Fibroblast of lung (primary cell): ENCODE measurements around the gene NFKBIE. TPM values are rescaled to one million over a fixed set of nuclear protein-coding genes. Genes with fewer than 3 reads are reported as not detected.

Experiments used
- DNase-seq, 2 donors: peaks; one replicate each; pipeline versions ENCODE4 v3.0.0 to v3.0.0-alpha.2; 2010; ENCODE audit warnings: low read depth in 2 of 2
- H2AFZ ChIP-seq: 2 replicates; pipeline ENCODE4 v1.5.1; 2012; ENCODE audit warnings: low read length, control low read depth, inconsistent platforms
- H3K27ac ChIP-seq: 2 replicates; pipeline ENCODE4 v1.5.1; 2011; ENCODE audit warnings: low read length, control low read depth; ENCODE audit not compliant: insufficient read depth
- H3K27me3 ChIP-seq: 2 replicates; pipeline ENCODE4 v1.5.1; 2011; ENCODE audit warnings: mild to moderate bottlenecking, low read length; ENCODE audit not compliant: control insufficient read depth, insufficient read depth
- H3K36me3 ChIP-seq: 2 replicates; pipeline ENCODE4 v1.5.1; 2011; ENCODE audit warnings: low read length; ENCODE audit not compliant: control insufficient read depth, insufficient read depth
- H3K4me1 ChIP-seq: 2 replicates; pipeline ENCODE4 v1.5.1; 2011; ENCODE audit warnings: low read length; ENCODE audit not compliant: control insufficient read depth, insufficient read depth; ENCODE audit errors: extremely low read depth
- H3K4me2 ChIP-seq: 2 replicates; pipeline ENCODE4 v1.5.1; 2011; ENCODE audit warnings: low read length, control low read depth; ENCODE audit not compliant: insufficient read depth; ENCODE audit errors: extremely low read depth
- H3K4me3 ChIP-seq, 4 experiments: fragments of 200-600 bp in 1 of 4; sonication (generic) in 1 of 4; replicated peaks in 1 of 4; 2 replicates each; pipeline ENCODE4 v1.5.1; 2011 to 2016; ENCODE audit warnings: low read length in 4 of 4, low read depth in 3 of 4, mild to moderate bottlenecking in 3 of 4, control low read depth in 2 of 4, inconsistent platforms in 1 of 4, mixed read lengths in 1 of 4; ENCODE audit not compliant: insufficient read depth in 1 of 4; ENCODE audit errors: control extremely low read depth in 1 of 4
- H3K79me2 ChIP-seq: 2 replicates; pipeline ENCODE4 v1.5.1; 2012; ENCODE audit warnings: mild to moderate bottlenecking, low read length, inconsistent platforms; ENCODE audit not compliant: control insufficient read depth, insufficient read depth
- H3K9ac ChIP-seq: 2 replicates; pipeline ENCODE4 v1.5.1; 2011; ENCODE audit warnings: mild to moderate bottlenecking, low read length, control low read depth; ENCODE audit not compliant: insufficient read depth
- H3K9me3 ChIP-seq: 2 replicates; pipeline ENCODE4 v1.5.1; 2012; ENCODE audit warnings: low read depth, low read length; ENCODE audit not compliant: control insufficient read depth, insufficient read depth
- H4K20me1 ChIP-seq: 2 replicates; pipeline ENCODE4 v1.5.1; 2011; ENCODE audit warnings: low read length; ENCODE audit not compliant: control insufficient read depth, insufficient read depth; ENCODE audit errors: extremely low read depth
- EZH2 ChIP-seq: IDR thresholded peaks from 2 replicates; pipeline ENCODE4 v1.5.1; 2012; ENCODE audit warnings: low read length, control low read depth, mild to moderate bottlenecking; ENCODE audit errors: missing control alignments
- polyA plus RNA-seq, 2 donors: library from polyadenylated mRNA; depleted of rRNA in 1 of 2; stranded (reverse) in 1 of 2; unstranded in 1 of 2; fragments of >200 nt; gene quantifications; 2 replicates each; pipeline ENCODE4 v1.2.1, GENCODE V29; 2011 to 2012; ENCODE audit warnings: missing spikeins in 1 of 2
- total RNA-seq: library from RNA; depleted of rRNA; stranded (reverse); fragments of >200 nt; gene quantifications from 2 replicates; pipeline ENCODE4 v1.2.1, GENCODE V29; 2014
- TF ChIP-seq, protein P1 (sequence below), 2 donors: IDR thresholded peaks in 1 of 2; conservative IDR thresholded peaks in 1 of 2; 1 replicate in 1 of 2; 2 replicates in 1 of 2; pipeline ENCODE4 v1.5.1; 2011 to 2012; ENCODE audit warnings: low read length in 2 of 2, control low read depth in 1 of 2, inconsistent platforms in 1 of 2, low read depth in 1 of 2, mild to moderate bottlenecking in 1 of 2

Gene NFKBIE
- total and polyA plus RNA-seq, 2 donors (not counting 1 experiment from before 2014, with no cell fraction given) = 1.6 to 5.4 TPM

DNA sequence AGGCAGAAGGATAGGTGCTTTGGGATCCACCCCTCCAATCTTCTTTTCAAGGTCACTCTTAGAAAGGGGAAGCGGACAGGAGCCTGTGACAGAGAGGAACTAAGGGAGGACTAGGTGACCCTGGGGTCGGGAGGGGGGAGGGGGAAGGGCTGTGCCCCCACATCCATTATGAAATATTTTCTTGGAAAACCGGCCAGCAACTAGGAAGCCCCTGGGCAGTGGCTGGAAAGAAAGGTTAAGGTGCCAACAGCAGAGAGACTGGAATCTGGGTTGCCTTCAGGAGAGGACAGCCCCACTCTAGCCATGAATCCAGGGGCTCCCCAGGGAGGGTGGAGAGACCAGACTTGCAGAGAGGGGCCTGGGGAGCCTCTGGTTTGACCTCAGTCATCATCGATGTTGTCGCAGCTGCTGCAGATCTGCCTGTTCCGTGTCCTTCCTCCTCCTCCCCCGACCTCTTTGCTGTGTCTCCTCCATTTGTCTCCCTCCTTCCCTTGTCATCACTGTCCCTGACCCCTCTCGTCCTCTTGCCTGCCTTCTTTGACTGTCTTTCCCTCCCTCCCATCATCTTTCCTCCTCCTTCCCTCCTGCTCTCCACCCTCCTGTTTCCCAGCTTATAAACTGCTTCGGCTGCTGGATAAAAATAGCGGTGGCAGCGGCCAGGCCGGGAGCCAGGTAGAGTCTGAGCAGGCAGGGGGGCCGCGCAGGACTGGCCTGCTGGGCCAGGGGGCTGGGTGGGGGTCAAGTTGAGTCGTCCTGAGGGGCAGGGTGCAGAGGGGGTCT, 38.8 kb downstream of the NFKBIE start:
- H3K9me3 ChIP-seq = no peaks in the 10 kb centered on the region
- no peak overlapping the region for H3K27ac ChIP-seq
- H4K20me1 ChIP-seq = no peaks in the 10 kb centered on the region
- DNase-seq = no peak
- no peak overlapping the region for H3K4me3 ChIP-seq
- no peak overlapping the region for H3K9ac ChIP-seq
- peak overlapping the region; percentile 64 for H2AFZ ChIP-seq
- peaks cover 16% of the 10 kb centered on the region for H3K4me1 ChIP-seq
- peak overlapping the region; percentile 25 for H3K4me2 ChIP-seq
- H3K36me3 ChIP-seq = peaks cover 2% of the 10 kb centered on the region
- TF ChIP-seq, protein P1, sequence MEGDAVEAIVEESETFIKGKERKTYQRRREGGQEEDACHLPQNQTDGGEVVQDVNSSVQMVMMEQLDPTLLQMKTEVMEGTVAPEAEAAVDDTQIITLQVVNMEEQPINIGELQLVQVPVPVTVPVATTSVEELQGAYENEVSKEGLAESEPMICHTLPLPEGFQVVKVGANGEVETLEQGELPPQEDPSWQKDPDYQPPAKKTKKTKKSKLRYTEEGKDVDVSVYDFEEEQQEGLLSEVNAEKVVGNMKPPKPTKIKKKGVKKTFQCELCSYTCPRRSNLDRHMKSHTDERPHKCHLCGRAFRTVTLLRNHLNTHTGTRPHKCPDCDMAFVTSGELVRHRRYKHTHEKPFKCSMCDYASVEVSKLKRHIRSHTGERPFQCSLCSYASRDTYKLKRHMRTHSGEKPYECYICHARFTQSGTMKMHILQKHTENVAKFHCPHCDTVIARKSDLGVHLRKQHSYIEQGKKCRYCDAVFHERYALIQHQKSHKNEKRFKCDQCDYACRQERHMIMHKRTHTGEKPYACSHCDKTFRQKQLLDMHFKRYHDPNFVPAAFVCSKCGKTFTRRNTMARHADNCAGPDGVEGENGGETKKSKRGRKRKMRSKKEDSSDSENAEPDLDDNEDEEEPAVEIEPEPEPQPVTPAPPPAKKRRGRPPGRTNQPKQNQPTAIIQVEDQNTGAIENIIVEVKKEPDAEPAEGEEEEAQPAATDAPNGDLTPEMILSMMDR (conservative IDR thresholded peaks at IDR 0.05 in 1 of 2, IDR thresholded peaks at IDR 0.05 in 1 of 2; ENCODE audit: low read depth in 1 of 2, low read length in 2 of 2) = no peak
- TF ChIP-seq EZH2 = no peak
- H3K79me2 ChIP-seq = peaks cover 4% of the 10 kb centered on the region
- no peaks in the 10 kb centered on the region for H3K27me3 ChIP-seq

DNA sequence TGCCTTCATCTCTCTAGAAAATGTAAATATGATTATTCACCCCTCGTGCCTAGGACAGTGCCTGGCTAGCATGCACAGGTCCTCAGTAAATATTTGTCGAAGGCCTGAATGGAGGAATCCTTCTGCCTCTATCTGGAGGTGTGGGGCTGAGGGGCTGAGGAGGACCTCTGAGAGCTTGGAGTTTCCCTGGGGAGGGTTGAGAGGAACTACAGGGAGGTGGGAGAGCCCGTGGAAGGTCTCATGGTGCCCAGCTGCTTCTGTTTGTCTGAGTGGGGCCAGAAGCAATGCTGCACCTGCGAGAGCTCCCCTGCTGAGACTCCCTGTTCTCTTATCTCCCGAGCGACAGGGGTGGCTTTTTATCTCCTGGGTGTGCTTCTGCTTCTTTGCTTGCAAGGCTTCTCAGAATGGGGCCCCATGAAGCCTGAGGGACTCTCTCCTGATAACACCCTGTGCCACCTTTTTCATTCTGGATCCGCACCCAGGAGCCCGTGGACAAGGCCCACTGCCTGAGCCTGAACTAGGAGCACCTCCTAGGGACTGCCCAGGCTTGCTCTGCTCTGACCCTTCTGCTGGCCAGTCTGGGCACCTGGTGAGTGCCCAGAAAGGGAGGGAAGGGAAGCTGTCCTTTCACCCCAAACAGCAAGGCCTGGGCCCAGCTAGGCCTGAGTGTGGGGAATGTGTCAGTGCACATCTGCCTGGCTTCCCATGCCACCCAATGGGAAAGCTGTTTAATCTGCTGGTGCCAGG, 39.6 kb downstream of the NFKBIE start:
- Histone ChIP-seq H3K27me3 (no peaks in the 10 kb centered on the region), H3K79me2 (peaks cover 4% of the 10 kb centered on the region), H3K36me3 (peaks cover 2% of the 10 kb centered on the region), H3K9ac (no peak overlapping the region), H3K9me3 (no peaks in the 10 kb centered on the region), H3K4me2 (no peak overlapping the region), H4K20me1 (no peaks in the 10 kb centered on the region), H2AFZ (no peak overlapping the region), H3K27ac (no peak overlapping the region), H3K4me1 (peaks cover 21% of the 10 kb centered on the region), H3K4me3 (no peak overlapping the region)
- no peak for DNase-seq
- TF ChIP-seq EZH2 = no peak
- TF ChIP-seq, protein P1 (conservative IDR thresholded peaks at IDR 0.05 in 1 of 2, IDR thresholded peaks at IDR 0.05 in 1 of 2; ENCODE audit: low read depth in 1 of 2, low read length in 2 of 2) = no peak

DNA sequence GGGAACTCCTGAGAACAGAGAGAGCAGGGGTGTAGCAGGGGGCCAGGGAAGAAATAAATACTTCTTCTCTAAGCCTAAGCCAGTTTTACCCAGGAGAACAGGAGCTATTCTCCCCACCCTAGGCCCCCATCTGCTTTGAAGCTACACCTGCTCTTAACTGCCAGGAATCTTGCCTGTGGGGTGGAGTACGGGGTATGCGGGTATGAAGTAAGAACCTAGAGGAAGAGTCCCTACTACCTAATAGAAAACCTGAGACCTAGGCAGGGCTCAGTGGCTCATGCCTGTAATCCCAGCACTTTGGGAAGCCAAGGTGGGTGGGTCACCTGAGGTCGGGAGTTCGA, 40.4 kb downstream of the NFKBIE start:
- Histone ChIP-seq H3K4me1 (peaks cover 21% of the 10 kb centered on the region), H3K4me2 (no peak overlapping the region), H3K9me3 (no peaks in the 10 kb centered on the region), H3K36me3 (peaks cover 2% of the 10 kb centered on the region), H3K27me3 (no peaks in the 10 kb centered on the region), H3K79me2 (peaks cover 4% of the 10 kb centered on the region), H3K4me3 (no peak overlapping the region), H3K27ac (no peak overlapping the region), H2AFZ (no peak overlapping the region), H3K9ac (no peak overlapping the region), H4K20me1 (no peaks in the 10 kb centered on the region)
- TF ChIP-seq EZH2 = no peak
- TF ChIP-seq, protein P1 (conservative IDR thresholded peaks at IDR 0.05 in 1 of 2, IDR thresholded peaks at IDR 0.05 in 1 of 2; ENCODE audit: low read depth in 1 of 2, low read length in 2 of 2) = no peak
- DNase-seq = no peak
